ENCODE measurements around the gene ADAP1. TPM values are rescaled to one million over a fixed set of nuclear protein-coding genes. Genes with fewer than 3 reads are reported as not detected.

ADAP1 gene
- total and polyA plus RNA-seq, 2 of the 13 experiments (the other 11 are each of a cell fraction or from before 2014, with no cell fraction given): 10.5 to 24.6 TPM

DNA sequence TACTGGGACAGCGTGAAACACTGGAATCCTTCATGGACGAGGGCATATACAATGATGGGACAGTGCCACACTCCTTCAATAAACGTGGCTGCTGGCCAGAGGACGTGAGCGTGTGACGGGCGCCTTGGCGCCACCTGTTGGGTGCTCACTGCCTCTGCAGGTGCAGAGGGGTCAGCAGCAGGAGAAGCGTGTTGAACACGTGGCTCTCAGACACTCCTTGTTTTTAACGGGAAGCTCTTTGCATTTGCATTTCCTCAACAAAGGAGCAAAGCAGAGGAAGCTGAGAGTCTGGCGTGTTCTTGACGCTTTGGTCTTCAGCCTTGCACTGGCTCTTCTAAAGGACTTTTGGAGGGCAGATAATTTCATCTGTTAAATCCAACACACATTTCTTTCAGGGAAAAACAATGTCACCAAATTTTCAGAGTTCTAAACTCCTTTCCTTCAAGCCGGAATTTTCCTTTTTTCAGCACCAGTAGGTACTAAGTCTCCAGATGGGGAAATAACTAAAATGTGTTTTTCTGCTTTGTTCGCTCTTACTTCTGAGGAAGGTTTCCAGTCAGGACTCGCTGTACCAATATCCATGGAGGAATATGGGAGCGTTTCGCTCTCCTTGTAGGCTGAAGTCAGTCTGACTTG is 81.0 kb downstream of the ADAP1 start (continued):
- TF ChIP-seq, protein P1, sequence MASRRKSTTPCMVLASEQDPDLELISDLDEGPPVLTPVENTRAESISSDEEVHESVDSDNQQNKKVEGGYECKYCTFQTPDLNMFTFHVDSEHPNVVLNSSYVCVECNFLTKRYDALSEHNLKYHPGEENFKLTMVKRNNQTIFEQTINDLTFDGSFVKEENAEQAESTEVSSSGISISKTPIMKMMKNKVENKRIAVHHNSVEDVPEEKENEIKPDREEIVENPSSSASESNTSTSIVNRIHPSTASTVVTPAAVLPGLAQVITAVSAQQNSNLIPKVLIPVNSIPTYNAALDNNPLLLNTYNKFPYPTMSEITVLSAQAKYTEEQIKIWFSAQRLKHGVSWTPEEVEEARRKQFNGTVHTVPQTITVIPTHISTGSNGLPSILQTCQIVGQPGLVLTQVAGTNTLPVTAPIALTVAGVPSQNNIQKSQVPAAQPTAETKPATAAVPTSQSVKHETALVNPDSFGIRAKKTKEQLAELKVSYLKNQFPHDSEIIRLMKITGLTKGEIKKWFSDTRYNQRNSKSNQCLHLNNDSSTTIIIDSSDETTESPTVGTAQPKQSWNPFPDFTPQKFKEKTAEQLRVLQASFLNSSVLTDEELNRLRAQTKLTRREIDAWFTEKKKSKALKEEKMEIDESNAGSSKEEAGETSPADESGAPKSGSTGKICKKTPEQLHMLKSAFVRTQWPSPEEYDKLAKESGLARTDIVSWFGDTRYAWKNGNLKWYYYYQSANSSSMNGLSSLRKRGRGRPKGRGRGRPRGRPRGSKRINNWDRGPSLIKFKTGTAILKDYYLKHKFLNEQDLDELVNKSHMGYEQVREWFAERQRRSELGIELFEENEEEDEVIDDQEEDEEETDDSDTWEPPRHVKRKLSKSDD (CRISPR knock-in tag; IDR thresholded peaks at IDR 0.05; ENCODE audit: low read depth): peak; percentile 73; the same call in 1 of the 2 replicates
- TF ChIP-seq MYC (CRISPR knock-in tag; IDR thresholded peaks at IDR 0.05; ENCODE audit: borderline replicate concordance): peak; percentile 99
- TF ChIP-seq, protein P2, sequence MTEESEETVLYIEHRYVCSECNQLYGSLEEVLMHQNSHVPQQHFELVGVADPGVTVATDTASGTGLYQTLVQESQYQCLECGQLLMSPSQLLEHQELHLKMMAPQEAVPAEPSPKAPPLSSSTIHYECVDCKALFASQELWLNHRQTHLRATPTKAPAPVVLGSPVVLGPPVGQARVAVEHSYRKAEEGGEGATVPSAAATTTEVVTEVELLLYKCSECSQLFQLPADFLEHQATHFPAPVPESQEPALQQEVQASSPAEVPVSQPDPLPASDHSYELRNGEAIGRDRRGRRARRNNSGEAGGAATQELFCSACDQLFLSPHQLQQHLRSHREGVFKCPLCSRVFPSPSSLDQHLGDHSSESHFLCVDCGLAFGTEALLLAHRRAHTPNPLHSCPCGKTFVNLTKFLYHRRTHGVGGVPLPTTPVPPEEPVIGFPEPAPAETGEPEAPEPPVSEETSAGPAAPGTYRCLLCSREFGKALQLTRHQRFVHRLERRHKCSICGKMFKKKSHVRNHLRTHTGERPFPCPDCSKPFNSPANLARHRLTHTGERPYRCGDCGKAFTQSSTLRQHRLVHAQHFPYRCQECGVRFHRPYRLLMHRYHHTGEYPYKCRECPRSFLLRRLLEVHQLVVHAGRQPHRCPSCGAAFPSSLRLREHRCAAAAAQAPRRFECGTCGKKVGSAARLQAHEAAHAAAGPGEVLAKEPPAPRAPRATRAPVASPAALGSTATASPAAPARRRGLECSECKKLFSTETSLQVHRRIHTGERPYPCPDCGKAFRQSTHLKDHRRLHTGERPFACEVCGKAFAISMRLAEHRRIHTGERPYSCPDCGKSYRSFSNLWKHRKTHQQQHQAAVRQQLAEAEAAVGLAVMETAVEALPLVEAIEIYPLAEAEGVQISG (CRISPR knock-in tag; IDR thresholded peaks at IDR 0.05): peak; percentile 82
- TF ChIP-seq, protein P3, sequence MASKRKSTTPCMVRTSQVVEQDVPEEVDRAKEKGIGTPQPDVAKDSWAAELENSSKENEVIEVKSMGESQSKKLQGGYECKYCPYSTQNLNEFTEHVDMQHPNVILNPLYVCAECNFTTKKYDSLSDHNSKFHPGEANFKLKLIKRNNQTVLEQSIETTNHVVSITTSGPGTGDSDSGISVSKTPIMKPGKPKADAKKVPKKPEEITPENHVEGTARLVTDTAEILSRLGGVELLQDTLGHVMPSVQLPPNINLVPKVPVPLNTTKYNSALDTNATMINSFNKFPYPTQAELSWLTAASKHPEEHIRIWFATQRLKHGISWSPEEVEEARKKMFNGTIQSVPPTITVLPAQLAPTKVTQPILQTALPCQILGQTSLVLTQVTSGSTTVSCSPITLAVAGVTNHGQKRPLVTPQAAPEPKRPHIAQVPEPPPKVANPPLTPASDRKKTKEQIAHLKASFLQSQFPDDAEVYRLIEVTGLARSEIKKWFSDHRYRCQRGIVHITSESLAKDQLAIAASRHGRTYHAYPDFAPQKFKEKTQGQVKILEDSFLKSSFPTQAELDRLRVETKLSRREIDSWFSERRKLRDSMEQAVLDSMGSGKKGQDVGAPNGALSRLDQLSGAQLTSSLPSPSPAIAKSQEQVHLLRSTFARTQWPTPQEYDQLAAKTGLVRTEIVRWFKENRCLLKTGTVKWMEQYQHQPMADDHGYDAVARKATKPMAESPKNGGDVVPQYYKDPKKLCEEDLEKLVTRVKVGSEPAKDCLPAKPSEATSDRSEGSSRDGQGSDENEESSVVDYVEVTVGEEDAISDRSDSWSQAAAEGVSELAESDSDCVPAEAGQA (IDR thresholded peaks at IDR 0.05; ENCODE audit: low read depth): peak; percentile 52; the same call in 1 of the 2 replicates
- TF ChIP-seq, protein P3 (CRISPR knock-in tag; IDR thresholded peaks at IDR 0.05; ENCODE audit: borderline replicate concordance): 0 out of 2 replicates have a peak, but pooled peaks have one; percentile 40
- TF ChIP-seq FOXJ3 (CRISPR knock-in tag; IDR thresholded peaks at IDR 0.05; ENCODE audit: borderline replicate concordance): peak; percentile 56; the same call in 1 of the 2 replicates
- TF ChIP-seq PRMT3 (CRISPR knock-in tag; IDR thresholded peaks at IDR 0.05; ENCODE audit: borderline replicate concordance, low read depth): peak; percentile 40; the same call in 1 of the 2 replicates
- TF ChIP-seq SIN3B (IDR thresholded peaks at IDR 0.05; ENCODE audit: low read length): no peak
- TF ChIP-seq SOX13 (IDR thresholded peaks at IDR 0.05): no peak
- TF ChIP-seq SOX13 (CRISPR knock-in tag; conservative IDR thresholded peaks at IDR 0.05 in 1 of 2, IDR thresholded peaks at IDR 0.05 in 1 of 2): peak in 1 of 2 experiments; percentile 55; a peak in 2 of 4 replicates
- TF ChIP-seq ZNF788 (CRISPR knock-in tag; IDR thresholded peaks at IDR 0.05; ENCODE audit: borderline replicate concordance): peak; percentile 89; the same call in 1 of the 2 replicates
- TF ChIP-seq ZNF619 (CRISPR knock-in tag; IDR thresholded peaks at IDR 0.05): no peak
- no peak for TF ChIP-seq MBNL3 (CRISPR knock-in tag; conservative IDR thresholded peaks at IDR 0.05)
- peak; percentile 90 for TF ChIP-seq ZNF335 (CRISPR knock-in tag; IDR thresholded peaks at IDR 0.05)
- peak; percentile 89; the same call in 1 of the 2 replicates for TF ChIP-seq REPIN1 (CRISPR knock-in tag; IDR thresholded peaks at IDR 0.05; ENCODE audit: borderline replicate concordance, low read depth)
- TF ChIP-seq CCDC6 (CRISPR knock-in tag; IDR thresholded peaks at IDR 0.05): peak; percentile 94
- TF ChIP-seq PHF8 (CRISPR knock-in tag; IDR thresholded peaks at IDR 0.05): 0 out of 2 replicates have a peak, but pooled peaks have one; percentile 41
